HCT116 (cell line): ENCODE measurements around the gene MAN1A1. TPM values are rescaled to one million over a fixed set of nuclear protein-coding genes. Genes with fewer than 3 reads are reported as not detected.

ENCODE experiments used
- ATAC-seq: fragments of 200-7000 bp; cut with Tn5 transposase; 2 replicates; pipeline ENCODE4 v1.9.1; 2020; ENCODE audit warnings: mild to moderate bottlenecking, moderate library complexity
- BruUV-seq: library from RNA; stranded (reverse); fragments of 400-500 nt; replicated peaks from 2 replicates; lab custom pipeline; 2021; lab: Mats Ljungman, UMichigan
- CTCF ChIA-PET: fragments of 300-600 bp; sonication (Branson Sonifier 250); formaldehyde crosslinking; loops from one replicate; lab custom pipeline; 2021; ENCODE audit warnings: antibody characterized with exemption; lab: Charles Lee
- POLR2A ChIA-PET: fragments of 300-600, 350-600 bp; sonication (Branson Sonifier 250); formaldehyde crosslinking; loops from one replicate; lab custom pipeline; 2021; ENCODE audit warnings: antibody characterized with exemption; lab: Charles Lee
- RAD21 ChIA-PET, 2 experiments: fragments of 300-600 bp; sonication (Branson Sonifier 250); formaldehyde crosslinking; loops; one replicate each; lab custom pipeline; 2023; ENCODE audit warnings: low total read pairs in 2 of 2; ENCODE audit not compliant: uncharacterized antibody in 2 of 2, unreplicated experiment in 2 of 2, low non-redundant PET in 1 of 2; lab: Charles Lee
- DNase-seq: peaks from one replicate; pipeline ENCODE4 v3.0.0-alpha.2; 2010; ENCODE audit warnings: low read depth, low spot score
- H2AFZ ChIP-seq: fragments of 200-600 bp; shearing (Covaris generic), sonication (generic); 2 replicates; pipeline ENCODE4 v1.6.1; 2017; ENCODE audit warnings: low read depth, mixed run types, mixed read lengths, antibody characterized with exemption, low read length; ENCODE audit not compliant: poor library complexity, severe bottlenecking
- H3K27ac ChIP-seq: 2 replicates; pipeline ENCODE4 v1.5.1; 2012; ENCODE audit warnings: low read depth, low read length
- H3K27me3 ChIP-seq: fragments of 200-600 bp; sonication (generic); 2 replicates; pipeline ENCODE4 v1.6.1; 2016; ENCODE audit warnings: mixed run types, low read length, mixed read lengths; ENCODE audit not compliant: insufficient read depth
- H3K36me3 ChIP-seq, 2 experiments: fragments of 200-500 bp in 1 of 2; fragments of 200-600 bp in 1 of 2; sonication (Bioruptor generic) in 1 of 2; sonication (generic) in 1 of 2; 2 replicates each; pipeline versions ENCODE4 v1.5.1 to v1.6.1; 2014 to 2016; ENCODE audit warnings: low read length in 2 of 2, inconsistent platforms in 1 of 2, mixed read lengths in 1 of 2, mixed run types in 1 of 2; ENCODE audit not compliant: insufficient read depth in 2 of 2, control insufficient read depth in 1 of 2
- H3K4me1 ChIP-seq, 2 experiments: fragments of 200-600 bp in 1 of 2; sonication (generic) in 1 of 2; 2 replicates each; pipeline versions ENCODE4 v1.5.1 to v1.6.1; 2012 to 2017; ENCODE audit warnings: low read length in 2 of 2, inconsistent platforms in 1 of 2, mild to moderate bottlenecking in 1 of 2, mixed read lengths in 1 of 2, mixed run types in 1 of 2, moderate library complexity in 1 of 2; ENCODE audit not compliant: insufficient read depth in 2 of 2, control insufficient read depth in 1 of 2
- H3K4me2 ChIP-seq: fragments of 200-600 bp; sonication (generic); 2 replicates; pipeline ENCODE4 v1.6.1; 2017; ENCODE audit warnings: mixed run types, low read length, mixed read lengths
- H3K4me3 ChIP-seq, 2 experiments: fragments of 200-600 bp in 1 of 2; sonication (generic) in 1 of 2; replicated peaks in 1 of 2; 2 replicates each; pipeline ENCODE4 v1.5.1; 2011 to 2016; ENCODE audit warnings: low read length in 2 of 2, control low read depth in 1 of 2, low read depth in 1 of 2, mild to moderate bottlenecking in 1 of 2, mixed read lengths in 1 of 2, mixed run types in 1 of 2
- H3K79me2 ChIP-seq: fragments of 200-600 bp; sonication (generic); 2 replicates; pipeline ENCODE4 v1.6.1; 2017; ENCODE audit warnings: mild to moderate bottlenecking, mixed run types, low read length, moderate library complexity, mixed read lengths; ENCODE audit not compliant: insufficient read depth
- H3K9ac ChIP-seq: fragments of 200-600 bp; sonication (generic); 2 replicates; pipeline ENCODE4 v1.6.1; 2016; ENCODE audit warnings: low read length, mixed read lengths
- H3K9me2 ChIP-seq: fragments of 200-600 bp; sonication (generic), shearing (Covaris generic); 2 replicates; pipeline ENCODE4 v1.6.1; 2017; ENCODE audit warnings: mixed run types, mild to moderate bottlenecking, moderate library complexity; ENCODE audit not compliant: insufficient read depth
- H3K9me3 ChIP-seq, 2 experiments: fragments of 200-500 bp in 1 of 2; fragments of 200-600 bp in 1 of 2; sonication (Bioruptor generic) in 1 of 2; sonication (generic) in 1 of 2; 2 replicates each; pipeline ENCODE4 v1.6.1; 2014 to 2017; ENCODE audit warnings: low read length in 2 of 2, mixed read lengths in 2 of 2, inconsistent platforms in 1 of 2, low read depth in 1 of 2, mild to moderate bottlenecking in 1 of 2, mixed run types in 1 of 2, moderate library complexity in 1 of 2; ENCODE audit not compliant: control insufficient read depth in 1 of 2, insufficient read depth in 1 of 2
- H4K20me1 ChIP-seq: fragments of 200-600 bp; sonication (generic), shearing (Covaris generic); 2 replicates; pipeline ENCODE4 v1.6.1; 2017; ENCODE audit warnings: mixed run types, mild to moderate bottlenecking, moderate library complexity; ENCODE audit not compliant: insufficient read depth
- ATF3 ChIP-seq: IDR thresholded peaks from 2 replicates; pipeline ENCODE4 v1.6.1; 2012
- CTCF ChIP-seq, 3 experiments: fragments of 200-600 bp in 1 of 3; sonication (generic) in 1 of 3; IDR thresholded peaks in 2 of 3; conservative IDR thresholded peaks in 1 of 3; 2 replicates each; pipeline ENCODE4 v1.5.1; 2012 to 2017; ENCODE audit warnings: low read depth in 2 of 3, low read length in 2 of 3, antibody characterized with exemption in 1 of 3, borderline replicate concordance in 1 of 3, control low read depth in 1 of 3, mild to moderate bottlenecking in 1 of 3, mixed read lengths in 1 of 3, mixed run types in 1 of 3, moderate library complexity in 1 of 3; ENCODE audit not compliant: insufficient read depth in 1 of 3
- EGR1 ChIP-seq: IDR thresholded peaks from 2 replicates; pipeline ENCODE4 v1.6.1; 2012; ENCODE audit warnings: low read depth
- ELF1 ChIP-seq: IDR thresholded peaks from 2 replicates; pipeline ENCODE4 v1.6.1; 2012; ENCODE audit warnings: low read depth, borderline replicate concordance
- POLR2A ChIP-seq: IDR thresholded peaks from 2 replicates; pipeline ENCODE4 v1.7.0; 2011; ENCODE audit warnings: borderline replicate concordance; ENCODE audit not compliant: insufficient read depth, insufficient read length; ENCODE audit errors: extremely low read depth
- POLR2AphosphoS5 ChIP-seq: IDR thresholded peaks from 2 replicates; pipeline ENCODE4 v1.6.1; 2011; ENCODE audit warnings: mild to moderate bottlenecking, low read depth, low read length, moderate library complexity
- RAD21 ChIP-seq: IDR thresholded peaks from 2 replicates; pipeline ENCODE4 v1.6.1; 2012; ENCODE audit warnings: low read depth, mild to moderate bottlenecking
- REST ChIP-seq: IDR thresholded peaks from 2 replicates; pipeline ENCODE4 v1.6.1; 2012; ENCODE audit warnings: low read depth
- SIN3A ChIP-seq: IDR thresholded peaks from 2 replicates; pipeline ENCODE4 v1.6.1; 2012; ENCODE audit warnings: low read depth
- SP1 ChIP-seq: IDR thresholded peaks from 2 replicates; pipeline ENCODE4 v1.6.1; 2012; ENCODE audit warnings: low read depth
- TCF7L2 ChIP-seq: IDR thresholded peaks from 2 replicates; pipeline ENCODE4 v1.7.0; 2011; ENCODE audit warnings: borderline replicate concordance, inconsistent platforms; ENCODE audit not compliant: insufficient read depth, insufficient read length; ENCODE audit errors: extremely low read depth
- ZBTB33 ChIP-seq: IDR thresholded peaks from 2 replicates; pipeline ENCODE4 v1.6.1; 2011; ENCODE audit warnings: mild to moderate bottlenecking, low read length, moderate library complexity; ENCODE audit not compliant: insufficient replicate concordance; ENCODE audit errors: extremely low read depth
- ZFX ChIP-seq: fragments of 450-650 bp; IDR thresholded peaks from 2 replicates; pipeline ENCODE4 v1.6.1; 2017
- ZNF274 ChIP-seq: fragments of 200-500 bp; sonication (Bioruptor generic); IDR thresholded peaks from 2 replicates; pipeline ENCODE4 v1.6.1; 2014; ENCODE audit warnings: mild to moderate bottlenecking, low read depth, low read length, inconsistent platforms
- intact Hi-C: fragments of 100-400 bp; cut with micrococcal nuclease; formaldehyde crosslinking; loops from 2 replicates; pipeline ENCODE4 v1.10.0; 2022
- total RNA-seq: library from RNA; stranded (reverse); gene quantifications from one replicate; pipeline ENCODE4 v1.2.1, GENCODE V29; 2021; ENCODE audit not compliant: unreplicated experiment

Gene MAN1A1
- total RNA-seq, 1 experiment from 2014 or later: 46.0 TPM

- ChIA-PET POLR2A (no interaction called here), RAD21 (no interaction called here), CTCF (no interaction called here)
- Histone ChIP-seq H3K79me2 (peaks cover 3% of the 10 kb centered on the region), H3K27me3 (no peaks in the 10 kb centered on the region), H2AFZ (no peak overlapping the region), H3K9me2 (no peaks in the 10 kb centered on the region), H3K4me2 (no peak overlapping the region), H4K20me1 (no peaks in the 10 kb centered on the region), H3K9me3 (no peaks in the 10 kb centered on the region), H3K4me3 (no peak overlapping the region), H3K27ac (no peak overlapping the region), H3K36me3 (peaks cover 0 to 4% of the 10 kb centered on the region in 2 experiments; a peak in 1 of 4 replicates), H3K9ac (no peak overlapping the region), H3K4me1 (peaks cover 33 to 48% of the 10 kb centered on the region in 2 experiments)
- no TSS peak for BruUV-seq
- TF ChIP-seq POLR2A: no peak
- TF ChIP-seq SIN3A: no peak
- no peak for TF ChIP-seq POLR2AphosphoS5
- no peak for TF ChIP-seq ATF3
- TF ChIP-seq RAD21: no peak
- no peak for TF ChIP-seq ELF1
- no peak for TF ChIP-seq ZNF274
- TF ChIP-seq ZBTB33: no peak
- TF ChIP-seq TCF7L2: no peak
- TF ChIP-seq ZFX: no peak
- TF ChIP-seq EGR1: no peak
- no peak for TF ChIP-seq CTCF (IDR thresholded peaks at IDR 0.05 in 2 of 3, conservative IDR thresholded peaks at IDR 0.05 in 1 of 3; ENCODE audit: borderline replicate concordance in 1 of 3, insufficient read depth in 1 of 3, low read depth in 2 of 3, low read length in 2 of 3)
- no peak for TF ChIP-seq REST
- TF ChIP-seq SP1: no peak
- ATAC-seq (no peak), DNase-seq (no peak)
- intact Hi-C loops: no loop called here
Measured at GRCh38 chr6:119317007-119317406, 32.6 kb downstream of the MAN1A1 start.
